Heart left ventricle (tissue), 13 donors: ENCODE measurements around the gene ACAP2.

ENCODE experiments used
- CTCF ChIP-seq, 12 donors: fragments of 200-600 bp; sonication (generic) in 4 of 12; IDR thresholded peaks; one replicate each; pipeline versions ENCODE4 v1.5.0 to v1.8.0; 2018 to 2022; ENCODE audit warnings: antibody characterized with exemption in 12 of 12, mild to moderate bottlenecking in 5 of 12
- POLR2A ChIP-seq, 2 donors: fragments of 450-650 bp; IDR thresholded peaks; one replicate each; pipeline ENCODE4 v1.6.1; 2017; ENCODE audit warnings: antibody characterized with exemption in 2 of 2, mild to moderate bottlenecking in 2 of 2, moderate library complexity in 2 of 2
- donor health status: ischemic (EF 13 %, LVEDD 7.1; RV severe dilation, severe dysfunction).
- donor health status: DM: no; HTN: yes; CAD: no.
- donor health status: DM: no; HTN: no; CAD: no.
- donor health status: ischemic (EF 25% LVEDD 6.9; RV normal size, moderate dysfunction).
- donor health status: ischemic (EF 25% LVEDD 5.7; RV mildly dilated, moderate dysfunction).
- donor health status: ischemic (EF 35%, LVEDD 5.7; RV mildly dilated, moderate dysfunction).
- donor health status: nonischemic (EF 11% LVEDD 7.7; RV severe dilation, severe dysfunction).
- donor health status: DM: yes; HTN: yes; CAD: no.
- donor health status: PGD.
- donor health status: ischemic (EF 29% LVEDD 5.4; RV normal size, mild dysfunction).
- donor health status: nonischemic (EF 23%, LVEDD 6.1; RV moderate dilation, normal function).

DNA sequence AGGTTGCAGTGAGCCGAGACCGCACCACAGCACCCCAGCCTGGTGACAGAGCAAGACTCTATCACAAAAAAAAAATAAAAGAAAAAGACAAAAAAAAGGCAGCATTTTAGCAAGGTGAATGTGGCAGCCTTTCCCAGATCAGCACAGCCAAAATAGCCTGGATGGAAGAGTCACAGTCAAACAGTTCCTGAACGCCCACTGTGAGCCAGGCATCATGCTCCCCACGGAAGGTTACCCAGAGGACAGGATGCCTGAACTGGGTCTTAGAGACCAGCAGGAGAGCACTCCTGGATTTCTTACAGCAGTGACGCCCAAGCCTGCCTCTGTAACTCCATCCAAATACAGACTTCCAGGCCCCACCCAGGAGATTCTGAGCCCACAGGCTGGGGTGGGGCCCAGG, 176.4 kb downstream of the ACAP2 start:
- no peak for TF ChIP-seq CTCF (IDR thresholded peaks at IDR 0.05)
- no peak for TF ChIP-seq POLR2A (IDR thresholded peaks at IDR 0.05)
